ENCODE results near the gene BEST1.

BEST1 gene

DNA sequence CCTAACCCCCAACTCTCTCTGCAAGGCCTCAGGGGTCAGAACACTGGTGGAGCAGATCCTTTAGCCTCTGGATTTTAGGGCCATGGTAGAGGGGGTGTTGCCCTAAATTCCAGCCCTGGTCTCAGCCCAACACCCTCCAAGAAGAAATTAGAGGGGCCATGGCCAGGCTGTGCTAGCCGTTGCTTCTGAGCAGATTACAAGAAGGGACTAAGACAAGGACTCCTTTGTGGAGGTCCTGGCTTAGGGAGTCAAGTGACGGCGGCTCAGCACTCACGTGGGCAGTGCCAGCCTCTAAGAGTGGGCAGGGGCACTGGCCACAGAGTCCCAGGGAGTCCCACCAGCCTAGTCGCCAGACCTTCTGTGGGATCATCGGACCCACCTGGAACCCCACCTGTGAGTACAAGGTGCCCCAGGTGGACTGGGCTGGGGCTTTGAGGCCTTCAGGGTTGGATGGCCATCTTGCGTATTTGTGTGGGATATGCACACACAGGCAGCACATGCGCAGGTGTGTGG, at the start of gene BEST1:
TSS of gene BEST1 (plus strand) at position 317 of the 513 bp plus-strand sequence. CDS start 1,456 bp downstream, outside the sequence.
- DNase-seq (ENCODE audit: low spot score): no peak

DNA sequence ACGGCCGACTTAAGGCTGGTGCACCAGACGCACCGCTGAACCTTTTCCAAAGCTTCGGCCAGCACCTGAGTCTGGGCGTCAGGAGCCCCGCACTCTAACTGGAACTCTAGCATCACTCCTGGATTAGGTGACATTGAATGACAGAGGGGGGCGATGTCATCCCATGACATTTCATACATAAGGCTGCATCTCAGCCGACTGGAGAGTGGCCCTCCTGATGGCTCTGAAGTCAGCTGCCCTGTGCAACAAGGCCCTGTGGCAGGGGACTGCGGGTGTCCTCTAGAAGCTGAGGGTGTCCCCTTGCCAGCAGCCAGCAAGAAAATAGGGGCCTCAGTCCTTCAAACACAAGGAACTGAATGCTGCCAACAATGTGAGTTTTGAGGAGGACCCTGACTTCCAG, 48.8 kb upstream of the BEST1 start:
- DNase-seq (ENCODE audit: low spot score): no peak

DNA sequence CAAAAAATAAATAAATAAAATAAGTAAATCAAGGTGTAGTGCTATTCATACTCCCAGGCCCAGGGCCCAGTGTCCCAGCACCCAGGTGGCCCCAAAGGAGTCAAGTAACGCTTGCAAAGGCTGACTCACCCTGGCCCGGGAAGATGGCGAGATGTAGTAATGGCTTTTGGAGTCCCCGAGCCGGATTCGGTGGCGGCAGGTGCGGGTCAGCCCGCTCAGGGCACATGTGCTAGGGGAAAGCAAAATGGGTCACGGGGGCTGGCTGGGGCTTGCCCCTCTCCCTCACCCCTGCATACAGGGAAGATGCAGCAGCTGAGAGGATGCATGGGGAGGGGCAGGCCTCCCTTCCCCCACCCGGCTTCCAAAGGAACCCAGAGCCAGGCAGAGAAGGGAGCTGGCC, 47.8 kb upstream of the BEST1 start:
- no peak for DNase-seq (ENCODE audit: low spot score)

DNA sequence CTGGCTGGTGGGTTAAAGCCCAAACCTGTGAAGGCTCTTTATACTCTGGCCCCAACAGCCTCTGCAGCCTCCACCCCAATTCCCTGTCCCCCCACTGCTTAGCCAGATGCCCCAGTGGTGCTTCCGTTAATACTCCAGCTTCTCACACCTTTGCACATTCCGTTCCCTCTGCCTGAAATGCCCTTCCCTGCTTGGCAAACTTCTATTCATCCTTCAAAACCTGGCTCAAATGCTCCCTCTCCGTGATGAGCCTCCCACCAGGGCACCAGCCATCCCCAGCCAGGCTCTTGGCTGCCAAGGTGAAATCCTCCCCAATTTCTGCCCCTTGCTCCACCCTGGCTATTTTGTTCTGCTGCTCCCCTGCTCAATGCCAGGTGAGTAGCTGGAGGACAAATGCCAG, 46.3 kb upstream of the BEST1 start:
- no peak for DNase-seq (ENCODE audit: low spot score)

DNA sequence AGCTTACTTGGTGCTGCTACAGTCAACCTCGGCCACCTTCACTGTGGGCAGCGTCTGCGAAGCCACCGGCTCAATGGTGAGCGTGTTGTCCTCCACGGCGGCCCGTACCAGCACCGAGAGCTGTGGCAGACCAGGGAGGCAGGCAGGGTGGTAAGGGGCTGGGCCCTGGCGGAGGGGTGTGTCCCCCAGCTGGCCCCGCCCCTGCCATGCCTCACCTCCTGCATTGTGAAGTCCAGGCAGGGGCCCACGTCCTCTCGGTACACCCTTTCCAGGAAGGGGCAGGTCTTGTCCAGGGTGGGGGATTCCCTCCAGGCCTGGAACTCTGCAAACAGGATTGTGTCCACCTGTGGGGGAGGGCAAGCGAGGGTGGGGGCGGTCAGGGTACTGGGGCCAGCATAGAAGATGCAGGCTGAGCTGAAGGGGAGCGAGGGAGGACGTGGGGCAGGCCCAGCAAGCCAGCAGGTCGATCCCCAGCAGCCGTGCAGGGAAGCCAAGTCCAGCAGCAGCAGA, 45.6 kb upstream of the BEST1 start:
- no peak for DNase-seq (ENCODE audit: low spot score)

DNA sequence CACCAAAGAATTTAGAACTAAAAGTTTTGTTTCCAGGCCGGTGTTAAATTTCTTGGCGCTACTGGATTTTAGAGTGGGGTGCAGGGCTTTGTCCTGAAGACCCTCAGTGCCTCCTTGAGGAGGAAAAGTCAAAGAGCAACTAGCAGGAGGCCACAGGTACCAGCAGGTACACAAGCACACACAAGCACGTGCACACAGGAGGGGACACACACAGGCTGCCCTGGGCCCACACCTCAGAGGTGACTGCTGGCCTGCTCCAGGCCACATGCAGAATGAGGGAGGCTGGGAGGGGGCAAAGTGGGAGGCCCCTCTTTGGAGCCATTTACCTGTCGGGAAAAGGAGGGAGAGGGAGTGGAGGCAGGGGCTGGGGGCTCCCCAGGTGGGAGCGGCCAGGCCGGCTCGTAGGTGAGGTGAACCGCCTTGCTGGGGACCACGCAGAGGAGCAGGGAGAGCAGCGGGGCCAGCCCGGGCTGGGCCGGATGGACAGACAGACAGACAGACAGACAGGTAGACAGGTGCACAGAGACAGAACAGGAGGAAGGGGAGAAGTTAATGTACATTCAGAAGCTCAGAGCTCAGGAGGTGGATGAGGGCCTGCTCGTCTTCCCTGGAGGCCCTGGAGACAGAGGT, 45.0 kb upstream of the BEST1 start:
- no peak for DNase-seq (ENCODE audit: low spot score)

DNA sequence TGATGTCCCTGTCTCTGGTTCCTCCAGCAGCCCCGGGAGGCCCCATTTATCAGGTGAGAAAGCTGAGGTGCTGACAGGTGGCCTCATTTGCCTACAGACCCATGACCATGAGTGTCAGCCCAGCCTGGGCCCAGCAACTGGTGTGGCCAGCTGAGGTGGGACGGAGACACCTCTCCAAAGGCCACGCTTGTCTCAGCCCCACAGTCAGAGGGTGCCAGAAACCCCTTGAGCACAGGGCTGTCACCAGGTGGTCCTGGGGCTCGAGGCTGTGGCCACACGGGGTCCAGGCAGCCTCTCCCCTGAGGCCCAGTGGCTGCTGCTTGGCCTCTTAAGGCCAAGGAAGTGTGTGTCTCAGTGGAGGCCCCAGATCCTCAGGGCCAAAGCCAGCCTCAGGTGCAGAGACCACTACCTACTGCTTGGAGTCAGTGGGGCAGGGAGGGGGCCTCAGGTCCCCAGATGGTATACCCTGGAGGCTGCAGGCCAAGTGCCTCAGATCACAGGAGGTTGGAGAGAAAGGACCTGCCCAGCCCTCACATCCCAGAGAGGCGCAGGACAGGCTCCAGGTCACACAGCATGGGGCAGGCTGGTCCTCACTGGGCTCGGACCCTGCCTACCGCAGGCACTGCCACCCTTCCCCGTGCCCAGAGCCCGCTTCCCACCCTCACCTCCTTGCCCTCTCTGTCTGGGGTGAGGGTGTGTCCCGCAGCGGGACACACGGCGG, 44.2 kb upstream of the BEST1 start:
- DNase-seq (ENCODE audit: low spot score): no peak

DNA sequence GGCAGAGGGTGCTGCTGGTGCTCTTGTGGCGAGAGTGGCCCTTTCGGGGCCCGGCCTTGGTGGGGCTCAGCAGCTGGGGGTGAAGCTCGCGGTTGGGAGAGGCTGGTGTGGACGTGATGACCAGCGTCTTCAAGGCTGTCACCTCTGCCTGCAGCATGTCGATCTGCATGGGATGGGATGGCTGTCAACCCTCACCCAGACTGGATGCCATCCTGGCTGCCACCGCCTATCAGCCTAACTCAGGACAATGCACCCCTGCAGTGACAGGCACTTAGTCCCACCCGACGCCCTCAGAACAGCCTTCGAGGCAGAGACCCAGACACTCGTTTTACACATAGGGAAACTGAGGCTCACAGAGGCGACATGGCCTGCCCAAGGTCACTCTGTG, 43.6 kb upstream of the BEST1 start:
- DNase-seq (ENCODE audit: low spot score): no peak

DNA sequence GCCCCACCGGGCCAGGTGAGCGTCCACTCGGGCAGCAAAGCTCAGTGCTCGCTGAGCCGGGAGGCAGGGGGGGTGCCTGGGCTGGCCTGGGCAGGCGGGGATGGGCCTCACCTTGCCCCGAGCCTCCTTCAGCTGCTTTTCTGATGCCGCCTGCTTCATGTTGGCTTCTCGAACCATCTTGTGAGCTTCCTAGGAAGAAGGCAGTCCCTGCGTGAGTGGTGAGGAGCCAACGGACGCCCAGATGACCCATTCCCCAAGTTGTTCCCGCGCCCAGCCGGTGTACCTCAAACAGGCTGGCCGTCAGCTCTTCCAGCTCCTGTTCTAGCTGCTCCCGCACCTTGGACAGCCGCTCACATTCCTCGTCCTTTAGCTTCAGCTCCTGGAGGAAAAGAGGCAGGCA, 42.9 kb upstream of the BEST1 start:
- no peak for DNase-seq (ENCODE audit: low spot score)

DNA sequence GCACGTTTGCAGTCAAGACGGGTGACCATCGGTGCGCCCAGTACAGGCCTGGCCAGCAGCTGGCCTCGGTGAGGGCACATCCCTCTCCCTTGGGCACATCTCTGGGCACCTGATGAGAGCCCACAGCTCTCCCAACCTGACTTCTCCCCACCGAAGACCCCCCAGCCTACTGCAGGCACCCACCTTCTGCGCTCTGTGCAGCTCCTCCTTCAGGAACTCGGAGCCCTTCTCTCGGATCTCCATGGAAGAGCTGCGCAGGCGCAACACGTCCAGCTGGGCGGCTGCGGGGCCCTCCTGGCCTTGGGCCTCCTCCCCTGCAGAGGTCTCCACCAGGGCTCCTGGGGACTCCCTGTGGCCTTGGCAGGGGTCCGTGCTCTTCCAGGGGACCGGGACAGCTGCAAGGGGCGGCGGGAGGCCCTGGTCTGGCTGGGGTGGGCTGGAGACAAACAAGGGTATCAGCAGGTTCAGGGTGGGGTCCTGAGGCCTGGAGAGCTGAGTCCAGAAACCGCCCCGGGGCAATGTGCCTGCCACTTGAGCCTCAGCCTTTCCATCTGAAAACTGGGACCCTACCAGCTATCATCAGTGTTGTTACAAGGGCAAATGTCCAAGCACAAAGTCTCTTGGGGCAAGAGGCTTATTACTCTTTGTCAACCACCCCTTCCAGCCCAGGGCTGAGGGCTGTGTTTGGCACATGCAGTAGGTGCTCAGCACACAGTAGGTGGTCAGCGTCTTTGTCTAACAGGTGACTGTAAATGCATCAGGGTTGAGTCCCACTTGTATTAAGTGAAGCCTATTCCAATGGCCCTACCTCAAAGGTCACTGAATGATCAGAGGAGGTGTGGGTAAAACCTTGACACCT, 42.1 kb upstream of the BEST1 start:
- DNase-seq (ENCODE audit: low spot score): no peak

DNA sequence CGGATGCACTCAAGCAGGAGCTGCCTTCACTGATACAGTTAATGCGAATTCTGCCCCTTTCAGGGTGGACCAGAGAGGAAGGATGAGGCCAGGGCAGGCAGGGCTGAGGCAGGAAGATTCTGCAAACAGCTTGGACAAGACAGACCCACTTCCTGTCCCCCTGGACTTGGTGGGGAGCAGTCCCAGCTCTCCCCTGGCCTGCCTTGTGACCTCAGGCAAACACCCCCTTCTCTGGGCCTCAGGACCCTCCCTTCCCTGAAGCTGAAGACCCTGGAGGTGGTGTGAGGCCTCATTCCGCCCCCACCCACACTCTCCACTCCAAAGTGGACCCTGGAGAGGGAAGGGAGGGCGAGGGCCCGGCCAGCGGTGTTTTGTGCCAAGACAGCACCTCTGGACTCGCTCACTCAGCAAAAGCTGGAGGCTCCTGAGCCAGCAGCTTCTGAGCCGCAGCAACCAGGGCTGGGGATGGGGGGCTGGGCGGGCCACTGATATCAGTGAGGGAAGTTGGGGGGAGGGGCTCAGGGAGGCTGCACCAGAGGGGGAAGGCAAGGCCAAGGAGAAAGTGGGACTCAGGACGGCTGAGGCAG, 41.3 kb upstream of the BEST1 start:
- no peak for DNase-seq (ENCODE audit: low spot score)

DNA sequence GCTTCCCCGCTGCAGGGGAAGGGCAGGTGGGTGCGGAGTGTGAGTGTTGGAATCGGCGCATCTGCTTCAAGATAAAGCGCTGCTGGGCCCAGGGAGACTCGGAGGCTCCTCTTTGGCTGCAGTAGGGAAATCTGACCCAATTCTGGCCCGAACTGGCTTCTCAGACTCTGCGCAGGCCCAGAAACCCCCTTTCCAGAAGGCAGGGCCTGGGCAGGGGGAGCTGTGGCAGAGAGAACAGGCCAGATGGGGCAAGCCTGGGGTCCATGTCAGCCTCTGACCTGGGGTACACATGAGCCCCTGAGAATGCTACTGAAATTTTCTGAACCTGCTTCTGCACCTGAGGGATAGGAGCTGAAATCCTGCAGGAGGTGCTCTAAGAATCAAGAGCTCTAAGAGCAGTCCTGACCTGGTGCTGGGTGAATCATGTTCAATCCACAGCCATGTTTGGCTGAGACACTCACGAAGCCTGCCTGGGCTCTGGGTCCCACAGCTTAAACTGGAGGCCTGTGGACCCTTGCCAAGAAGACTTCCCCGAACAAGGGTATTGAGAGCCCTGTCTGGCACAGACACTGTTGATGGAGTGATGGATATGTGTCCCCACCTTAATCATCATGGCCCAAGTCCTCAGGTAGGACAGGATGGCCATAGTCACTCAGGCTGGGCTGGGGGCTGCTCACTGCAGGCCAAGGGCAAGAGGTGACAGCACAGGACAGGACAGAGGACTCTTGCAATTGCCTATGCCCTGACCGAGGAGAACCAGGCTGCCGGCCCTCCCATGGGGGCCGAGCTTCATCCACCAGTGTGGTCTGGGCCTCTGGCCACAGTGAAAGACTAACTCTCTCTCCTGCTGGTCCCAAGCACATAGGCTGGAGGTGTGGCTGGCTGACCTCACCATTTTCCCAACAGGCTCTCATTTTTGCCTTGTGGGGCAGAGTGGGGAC, 39.7 kb upstream of the BEST1 start:
- DNase-seq (ENCODE audit: low spot score): no peak

DNA sequence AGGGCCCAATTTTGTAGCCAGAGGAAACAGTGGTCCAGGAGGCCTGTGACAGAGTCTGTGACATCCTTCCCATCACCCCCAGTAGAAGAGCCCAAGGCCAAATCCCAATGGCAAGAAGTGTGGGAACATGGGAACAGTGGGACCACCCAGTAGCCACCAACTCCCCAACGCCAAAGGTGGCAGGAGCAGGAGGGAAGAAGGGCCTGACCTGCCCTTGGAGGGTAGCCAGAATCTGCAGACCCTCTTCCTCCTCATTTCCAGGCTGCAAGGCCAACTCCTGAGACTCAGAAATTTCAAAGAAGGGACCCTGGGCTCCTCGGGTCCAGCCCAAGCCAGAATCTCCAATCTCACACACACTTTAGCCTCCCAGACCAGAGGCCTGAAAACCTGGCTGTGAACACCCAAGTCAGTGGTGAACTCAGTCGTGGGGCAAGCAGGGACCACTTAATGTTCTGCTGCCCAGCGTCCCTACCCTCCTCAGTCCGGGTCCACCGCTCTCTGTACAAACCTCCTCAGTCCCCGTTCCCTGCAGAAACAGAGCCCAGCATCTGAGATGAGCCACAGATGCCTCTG, 38.9 kb upstream of the BEST1 start:
- no peak for DNase-seq (ENCODE audit: low spot score)

DNA sequence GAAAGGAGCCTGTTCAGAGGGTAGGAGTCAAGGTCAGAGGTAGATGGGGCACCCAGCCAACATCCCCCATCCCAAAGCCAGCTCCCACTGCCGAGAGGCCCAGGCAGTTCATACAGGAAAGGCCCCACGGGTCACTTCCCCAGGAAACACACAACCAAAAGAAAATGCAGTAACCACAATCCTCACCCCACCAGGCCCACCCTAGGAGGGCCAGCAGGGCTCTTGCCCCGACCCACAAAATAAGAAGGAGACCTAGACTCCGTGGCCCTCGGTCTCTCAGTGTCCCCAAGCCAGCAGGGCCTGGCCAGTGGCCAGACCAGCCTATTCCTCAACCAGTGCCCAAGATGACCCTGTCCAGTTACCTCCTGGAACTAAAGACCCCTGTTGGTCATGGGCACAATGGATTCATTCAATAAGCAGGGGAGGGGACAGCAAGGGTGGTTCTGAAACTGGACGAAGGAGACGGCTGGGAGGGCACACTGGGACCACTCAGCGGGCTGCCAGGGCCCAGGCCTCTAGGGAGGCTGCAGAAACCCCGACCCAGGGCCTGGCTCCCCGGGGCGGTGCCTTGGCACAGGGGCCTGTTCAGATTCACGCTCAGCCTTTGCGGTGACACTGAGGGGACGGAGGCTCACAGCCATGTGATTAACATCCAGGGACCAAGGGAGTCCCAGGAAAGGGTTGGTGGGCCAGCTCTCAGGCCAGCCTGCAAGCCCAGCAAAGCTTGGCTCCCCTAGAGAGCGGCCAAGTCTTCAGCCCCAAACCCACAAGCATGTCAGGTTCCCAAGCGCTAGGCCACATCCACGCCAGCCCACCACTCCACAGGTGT, 38.2 kb upstream of the BEST1 start:
- DNase-seq (ENCODE audit: low spot score): no peak

DNA sequence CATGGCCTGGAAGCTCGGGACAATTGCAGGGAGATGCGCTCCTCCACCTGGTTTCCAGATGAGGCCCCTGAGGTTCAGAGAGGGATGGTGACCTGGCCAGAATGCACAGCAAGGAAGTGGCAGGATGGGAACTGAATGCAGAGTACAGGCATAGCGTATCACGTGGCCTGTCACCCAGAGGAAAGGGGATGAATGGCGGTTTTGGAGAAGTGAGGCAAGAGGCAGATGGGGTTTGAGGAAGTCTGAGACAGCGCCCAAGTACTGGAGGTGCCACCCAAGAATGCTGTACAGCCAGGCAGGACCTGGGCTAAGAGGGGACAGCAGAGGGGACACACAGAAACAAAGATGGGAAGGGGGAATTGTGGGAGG, 37.6 kb upstream of the BEST1 start:
- no peak for DNase-seq (ENCODE audit: low spot score)

DNA sequence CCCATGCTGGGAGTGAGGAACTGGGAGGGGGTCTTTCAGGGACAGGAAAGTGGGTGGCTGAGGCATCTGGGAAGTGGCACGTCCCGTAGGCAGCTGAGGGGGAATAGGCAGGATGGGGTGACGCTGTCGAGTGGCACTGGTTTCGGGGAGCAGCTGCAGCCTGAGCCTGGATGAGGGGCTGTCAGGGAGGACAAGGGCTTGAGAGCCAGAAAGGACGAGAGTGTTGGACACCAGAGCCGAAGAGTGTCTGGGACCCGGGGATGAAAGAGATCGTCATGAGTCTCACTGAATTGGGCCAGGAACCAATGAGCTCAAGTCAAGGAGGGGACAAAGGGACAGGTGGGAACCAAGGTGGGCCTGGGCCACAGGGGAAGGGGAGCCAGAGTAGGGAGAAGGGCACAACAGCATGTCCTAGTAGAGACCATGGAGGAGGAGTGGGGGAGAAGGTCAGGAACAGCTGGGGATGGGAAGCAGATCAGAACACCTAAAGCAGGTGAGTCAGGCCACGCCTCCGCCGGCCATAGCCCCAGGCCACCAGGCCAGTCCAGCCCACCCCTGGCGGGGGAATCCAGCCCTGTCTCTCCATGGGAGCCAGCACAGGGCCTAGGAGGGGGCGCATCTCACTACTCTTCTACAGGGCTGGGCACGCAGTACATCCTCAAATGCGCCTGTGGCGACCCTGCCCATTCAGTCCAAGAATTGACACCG, 37.0 kb upstream of the BEST1 start:
- peak; percentile 3 for DNase-seq (ENCODE audit: low spot score)

DNA sequence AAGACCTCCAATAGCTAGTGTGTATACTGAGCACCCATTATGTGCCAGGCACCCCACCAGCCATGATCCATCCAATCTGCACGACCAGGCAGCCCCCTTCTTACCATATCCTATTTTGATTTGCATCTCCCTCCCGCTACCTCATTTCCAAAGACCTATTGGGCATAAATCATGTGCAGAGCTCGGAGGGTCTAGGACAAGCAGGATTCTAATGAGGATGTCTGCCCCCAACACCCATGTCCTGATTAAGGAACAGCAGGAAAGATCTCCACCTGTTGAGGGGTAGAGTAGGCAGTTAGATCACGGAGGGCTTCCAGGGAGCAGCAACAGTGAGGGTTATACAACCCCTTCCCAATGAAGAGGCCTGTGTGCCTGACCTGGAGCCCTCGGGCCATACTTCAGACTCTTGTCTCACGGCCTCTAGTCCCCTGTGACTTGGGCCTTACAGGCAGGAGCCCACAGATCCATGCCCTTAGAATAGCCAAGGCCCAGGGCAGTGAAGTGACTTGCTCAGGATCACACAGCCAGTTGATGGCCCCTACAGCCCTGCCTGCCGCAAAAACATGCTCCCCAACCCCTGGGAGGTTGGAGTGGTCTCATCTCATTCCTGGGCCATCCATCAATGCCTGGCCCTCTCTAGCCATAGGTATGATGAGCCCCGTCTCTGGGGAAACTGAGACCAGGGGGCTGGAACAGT, 36.3 kb upstream of the BEST1 start:
- DNase-seq (ENCODE audit: low spot score): peak; percentile 4

DNA sequence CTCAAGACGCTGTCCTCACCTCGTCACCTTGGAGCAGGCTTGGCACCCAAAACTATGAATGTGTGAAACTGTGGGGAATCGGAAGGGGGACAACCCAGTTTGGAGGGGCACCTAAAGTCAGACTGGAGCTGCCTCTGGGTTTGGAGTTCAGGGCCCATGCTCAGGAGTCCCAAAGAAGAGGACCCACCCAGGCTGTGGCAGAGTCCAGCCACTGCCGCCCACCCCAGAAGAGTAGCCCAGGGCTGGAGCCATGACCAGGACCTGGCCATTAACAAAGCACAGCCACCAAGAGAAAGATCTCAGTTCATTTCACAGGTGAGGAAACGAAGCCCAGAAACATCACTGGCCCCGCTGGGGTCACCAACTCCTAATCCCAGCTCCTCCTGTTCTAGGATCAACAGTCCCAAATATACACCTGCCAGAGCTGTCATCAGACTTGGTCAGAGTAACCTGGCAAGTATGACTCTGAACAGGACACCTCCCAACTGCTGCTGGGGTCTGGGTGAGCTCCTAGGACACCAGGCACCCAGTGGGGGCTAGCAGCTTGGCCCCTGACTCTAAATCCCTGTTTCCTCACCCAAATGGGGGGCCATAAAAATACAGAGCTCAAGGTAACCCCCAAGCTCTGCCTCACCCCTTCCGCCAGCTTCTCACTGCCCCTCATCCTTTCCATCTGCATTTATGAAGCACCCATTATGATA, 35.5 kb upstream of the BEST1 start:
- DNase-seq (ENCODE audit: low spot score): peak; percentile 13

Data from hepatic stellate cell (primary cell).